Liver (tissue), 9 donors: Measurements from ENCODE around the gene TAB3. TPM values are rescaled to one million over a fixed set of nuclear protein-coding genes. Genes with fewer than 3 reads are reported as not detected.

Experiments used
- DNase-seq: peaks from one replicate; pipeline ENCODE4 v3.0.0-alpha.2; 2017; ENCODE audit warnings: low spot score
- H3K27ac ChIP-seq, 2 donors: one replicate each; pipeline ENCODE4 v1.7.0; 2013; ENCODE audit warnings: inconsistent platforms in 2 of 2, low read length in 2 of 2, control low read depth in 1 of 2, low read depth in 1 of 2, mild to moderate bottlenecking in 1 of 2
- H3K27me3 ChIP-seq, 4 donors: one replicate each; pipeline versions ENCODE4 v1.6.1 to v1.7.0; 2013; ENCODE audit warnings: low read length in 3 of 4, inconsistent platforms in 1 of 4, mild to moderate bottlenecking in 1 of 4, moderate library complexity in 1 of 4; ENCODE audit not compliant: control insufficient read depth in 4 of 4, insufficient read depth in 4 of 4
- H3K36me3 ChIP-seq, 4 donors: one replicate each; pipeline versions ENCODE4 v1.6.1 to v1.7.0; 2013; ENCODE audit warnings: low read length in 3 of 4, mild to moderate bottlenecking in 3 of 4, low read depth in 1 of 4, moderate library complexity in 1 of 4; ENCODE audit not compliant: control insufficient read depth in 4 of 4, insufficient read depth in 3 of 4
- H3K4me1 ChIP-seq, 4 donors: one replicate each; pipeline versions ENCODE4 v1.6.1 to v1.7.0; 2013; ENCODE audit warnings: low read length in 3 of 4, mild to moderate bottlenecking in 3 of 4, moderate library complexity in 1 of 4; ENCODE audit not compliant: control insufficient read depth in 4 of 4, insufficient read depth in 4 of 4
- H3K4me3 ChIP-seq, 3 donors: one replicate each; pipeline versions ENCODE4 v1.6.1 to v1.7.0; 2013; ENCODE audit warnings: low read length in 3 of 3, control low read depth in 1 of 3, low read depth in 1 of 3, mild to moderate bottlenecking in 1 of 3
- H3K9ac ChIP-seq, 2 donors: one replicate each; pipeline ENCODE4 v1.7.0; 2013; ENCODE audit warnings: low read length in 2 of 2, mild to moderate bottlenecking in 2 of 2, moderate library complexity in 2 of 2, control low read depth in 1 of 2, low read depth in 1 of 2
- H3K9me3 ChIP-seq, 4 donors: one replicate each; pipeline versions ENCODE4 v1.6.1 to v1.7.0; 2013; ENCODE audit warnings: low read length in 3 of 4; ENCODE audit not compliant: control insufficient read depth in 4 of 4
- EGR1 ChIP-seq, 2 donors: IDR thresholded peaks; 2 replicates each; pipeline ENCODE4 v1.6.1; 2016 to 2018; ENCODE audit warnings: antibody characterized with exemption in 2 of 2, low read depth in 2 of 2
- FOXA1 ChIP-seq: IDR thresholded peaks from 2 replicates; pipeline ENCODE4 v1.6.1; 2016; ENCODE audit warnings: antibody characterized with exemption
- FOXA2 ChIP-seq: IDR thresholded peaks from 2 replicates; pipeline ENCODE4 v1.6.1; 2016; ENCODE audit warnings: antibody characterized with exemption
- GABPA ChIP-seq, 2 donors: IDR thresholded peaks in 1 of 2; conservative IDR thresholded peaks in 1 of 2; 2 replicates each; pipeline ENCODE4 v1.6.1; 2016; ENCODE audit warnings: antibody characterized with exemption in 2 of 2, mild to moderate bottlenecking in 1 of 2, moderate library complexity in 1 of 2
- HNF4A ChIP-seq, 2 donors: conservative IDR thresholded peaks; 2 replicates each; pipeline ENCODE4 v1.6.1; 2016; ENCODE audit warnings: antibody characterized with exemption in 2 of 2, mild to moderate bottlenecking in 2 of 2
- HNF4G ChIP-seq: IDR thresholded peaks from 2 replicates; pipeline ENCODE4 v1.6.1; 2016; ENCODE audit warnings: antibody characterized with exemption
- JUND ChIP-seq, 2 donors: IDR thresholded peaks; 2 replicates each; pipeline ENCODE4 v1.6.1; 2016; ENCODE audit warnings: antibody characterized with exemption in 2 of 2
- NR2F2 ChIP-seq: IDR thresholded peaks from 2 replicates; pipeline ENCODE4 v1.6.1; 2016; ENCODE audit warnings: antibody characterized with exemption
- RAD21 ChIP-seq, 2 donors: IDR thresholded peaks; 2 replicates each; pipeline ENCODE4 v1.6.1; 2016; ENCODE audit warnings: antibody characterized with exemption in 2 of 2, mild to moderate bottlenecking in 2 of 2
- RXRA ChIP-seq, 2 donors: IDR thresholded peaks; 2 replicates each; pipeline ENCODE4 v1.6.1; 2017 to 2018; ENCODE audit warnings: antibody characterized with exemption in 2 of 2, mild to moderate bottlenecking in 1 of 2
- SP1 ChIP-seq: IDR thresholded peaks from 2 replicates; pipeline ENCODE4 v1.6.1; 2018; ENCODE audit warnings: antibody characterized with exemption, mild to moderate bottlenecking
- TAF1 ChIP-seq: conservative IDR thresholded peaks from 2 replicates; pipeline ENCODE4 v1.6.1; 2016; ENCODE audit warnings: antibody characterized with exemption, mild to moderate bottlenecking
- YY1 ChIP-seq: IDR thresholded peaks from 2 replicates; pipeline ENCODE4 v1.6.1; 2016; ENCODE audit warnings: antibody characterized with exemption, mild to moderate bottlenecking
- WGBS: extraction: QIAGEN DNeasy Blood & Tissue Kit; methylation state at CpG from one replicate; pipeline ENCODE4 v1.1.7; 2013; 5-methylcytosine and 5-hydroxymethylcytosine counted together
- polyA plus RNA-seq, 2 donors: library from polyadenylated mRNA; stranded (reverse) in 1 of 2; unstranded in 1 of 2; fragments of 200-250 nt in 1 of 2; fragments of >200 nt in 1 of 2; fragmentation: Nextera tagmentation in 1 of 2; extraction: Ambion mirVana in 1 of 2; gene quantifications; one replicate each; pipeline versions ENCODE4 v1.2.1 to v1.2.3, GENCODE V29; 2013 to 2015
- total RNA-seq, 2 donors: library from RNA; depleted of rRNA; stranded (reverse); fragments of >200 nt; gene quantifications; one replicate each; pipeline ENCODE4 v1.2.3, GENCODE V29; 2014
- TF ChIP-seq, protein P1 (sequence below): IDR thresholded peaks from 2 replicates; pipeline ENCODE4 v1.6.1; 2016; ENCODE audit warnings: antibody characterized with exemption, mild to moderate bottlenecking
- TF ChIP-seq, protein P2 (sequence below): IDR thresholded peaks from 2 replicates; pipeline ENCODE4 v1.6.1; 2016; ENCODE audit warnings: antibody characterized with exemption
- TF ChIP-seq, protein P3 (sequence below): IDR thresholded peaks from 2 replicates; pipeline ENCODE4 v1.6.1; 2016; ENCODE audit warnings: antibody characterized with exemption
- TF ChIP-seq, protein P4 (sequence below): fragments of 150-350 bp; IDR thresholded peaks from 2 replicates; pipeline ENCODE4 v1.5.1; 2017; ENCODE audit warnings: improper control_type of control experiment, low read depth, low read length; ENCODE audit not compliant: missing input control
- TF ChIP-seq, protein P5 (sequence below): IDR thresholded peaks from 2 replicates; pipeline ENCODE4 v1.6.1; 2016; ENCODE audit warnings: antibody characterized with exemption
- donor health status: healthy.
- donor health status: healthy.
- donor health status: healthy.
- donor health status: healthy.
- donor health status: healthy.

Gene TAB3
- total and polyA plus RNA-seq, 4 donors, result 10.0 to 32.2 (median 17.4) TPM

DNA sequence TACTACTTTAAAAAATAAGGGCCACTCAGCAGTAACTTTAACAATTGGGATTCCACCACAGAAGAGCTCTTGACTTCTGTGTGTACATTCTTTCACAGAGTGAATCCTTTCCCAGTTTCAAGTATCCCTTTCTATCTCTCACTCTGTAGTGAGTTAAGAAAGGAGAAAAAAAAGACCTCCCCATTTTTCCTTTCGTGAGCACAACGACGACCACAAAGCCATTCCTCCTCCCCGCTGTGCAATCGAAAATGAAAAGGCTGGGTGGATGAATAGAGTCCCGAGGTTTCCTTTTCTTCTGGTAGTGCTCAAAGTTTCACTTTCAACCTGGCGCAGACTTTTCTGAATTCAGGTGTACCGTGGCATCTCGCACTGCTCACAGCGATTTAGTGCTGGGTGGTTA, 58.0 kb downstream of the TAB3 start (continued):
- TF ChIP-seq, protein P1, sequence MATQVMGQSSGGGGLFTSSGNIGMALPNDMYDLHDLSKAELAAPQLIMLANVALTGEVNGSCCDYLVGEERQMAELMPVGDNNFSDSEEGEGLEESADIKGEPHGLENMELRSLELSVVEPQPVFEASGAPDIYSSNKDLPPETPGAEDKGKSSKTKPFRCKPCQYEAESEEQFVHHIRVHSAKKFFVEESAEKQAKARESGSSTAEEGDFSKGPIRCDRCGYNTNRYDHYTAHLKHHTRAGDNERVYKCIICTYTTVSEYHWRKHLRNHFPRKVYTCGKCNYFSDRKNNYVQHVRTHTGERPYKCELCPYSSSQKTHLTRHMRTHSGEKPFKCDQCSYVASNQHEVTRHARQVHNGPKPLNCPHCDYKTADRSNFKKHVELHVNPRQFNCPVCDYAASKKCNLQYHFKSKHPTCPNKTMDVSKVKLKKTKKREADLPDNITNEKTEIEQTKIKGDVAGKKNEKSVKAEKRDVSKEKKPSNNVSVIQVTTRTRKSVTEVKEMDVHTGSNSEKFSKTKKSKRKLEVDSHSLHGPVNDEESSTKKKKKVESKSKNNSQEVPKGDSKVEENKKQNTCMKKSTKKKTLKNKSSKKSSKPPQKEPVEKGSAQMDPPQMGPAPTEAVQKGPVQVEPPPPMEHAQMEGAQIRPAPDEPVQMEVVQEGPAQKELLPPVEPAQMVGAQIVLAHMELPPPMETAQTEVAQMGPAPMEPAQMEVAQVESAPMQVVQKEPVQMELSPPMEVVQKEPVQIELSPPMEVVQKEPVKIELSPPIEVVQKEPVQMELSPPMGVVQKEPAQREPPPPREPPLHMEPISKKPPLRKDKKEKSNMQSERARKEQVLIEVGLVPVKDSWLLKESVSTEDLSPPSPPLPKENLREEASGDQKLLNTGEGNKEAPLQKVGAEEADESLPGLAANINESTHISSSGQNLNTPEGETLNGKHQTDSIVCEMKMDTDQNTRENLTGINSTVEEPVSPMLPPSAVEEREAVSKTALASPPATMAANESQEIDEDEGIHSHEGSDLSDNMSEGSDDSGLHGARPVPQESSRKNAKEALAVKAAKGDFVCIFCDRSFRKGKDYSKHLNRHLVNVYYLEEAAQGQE, result no peak
- TF ChIP-seq RAD21 (IDR thresholded peaks at IDR 0.05), result no peak
- no peak for TF ChIP-seq NR2F2
- no peak for TF ChIP-seq HNF4G
- TF ChIP-seq GABPA (IDR thresholded peaks at IDR 0.05 in 1 of 2, conservative IDR thresholded peaks at IDR 0.05 in 1 of 2), result no peak

DNA sequence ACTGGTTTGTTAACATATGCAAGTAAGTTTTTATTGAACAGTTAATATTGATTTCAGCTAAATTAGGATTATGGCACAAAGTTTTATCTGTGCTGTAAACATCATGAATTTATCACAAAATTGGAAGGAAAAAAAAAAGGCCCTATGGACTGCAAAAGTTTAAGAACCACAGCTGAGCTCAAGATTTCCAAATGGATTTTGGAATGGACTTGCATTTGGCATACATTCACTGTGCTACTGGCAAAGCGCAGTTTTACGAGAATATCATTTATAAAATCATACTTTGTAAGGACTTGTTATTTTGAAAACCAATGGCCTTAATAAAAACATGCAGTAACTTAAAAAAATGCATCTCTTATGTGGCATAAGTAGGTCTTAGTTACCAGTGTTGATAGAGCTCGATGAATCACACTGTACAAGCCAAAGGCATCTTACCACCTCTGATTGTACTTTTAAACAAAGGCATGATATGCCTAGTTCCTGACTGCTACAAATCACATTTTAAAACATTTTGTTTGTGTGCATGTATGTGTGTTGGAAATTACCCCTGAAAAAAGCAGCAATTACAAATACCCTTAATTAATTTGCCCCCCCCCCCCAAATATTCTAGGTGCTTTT, 58.6 kb downstream of the TAB3 start:
- H3K9me3 ChIP-seq, result no peaks in the 10 kb centered on the region
- H3K9ac ChIP-seq, result no peak overlapping the region
- no peak for DNase-seq
- H3K27me3 ChIP-seq, result no peaks in the 10 kb centered on the region
- TF ChIP-seq YY1 (no peak), FOXA1 (no peak), JUND (IDR thresholded peaks at IDR 0.05) (no peak), GABPA (IDR thresholded peaks at IDR 0.05 in 1 of 2, conservative IDR thresholded peaks at IDR 0.05 in 1 of 2) (no peak), RXRA (IDR thresholded peaks at IDR 0.05) (no peak), FOXA2 (no peak), EGR1 (IDR thresholded peaks at IDR 0.05; ENCODE audit: low read depth in 2 of 2) (no peak), TAF1 (no peak), SP1 (no peak), HNF4A (conservative IDR thresholded peaks at IDR 0.05) (no peak), NR2F2 (no peak), HNF4G (no peak), RAD21 (IDR thresholded peaks at IDR 0.05) (no peak)
- TF ChIP-seq, protein P2, sequence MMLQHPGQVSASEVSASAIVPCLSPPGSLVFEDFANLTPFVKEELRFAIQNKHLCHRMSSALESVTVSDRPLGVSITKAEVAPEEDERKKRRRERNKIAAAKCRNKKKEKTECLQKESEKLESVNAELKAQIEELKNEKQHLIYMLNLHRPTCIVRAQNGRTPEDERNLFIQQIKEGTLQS, result no peak
- TF ChIP-seq, protein P3, sequence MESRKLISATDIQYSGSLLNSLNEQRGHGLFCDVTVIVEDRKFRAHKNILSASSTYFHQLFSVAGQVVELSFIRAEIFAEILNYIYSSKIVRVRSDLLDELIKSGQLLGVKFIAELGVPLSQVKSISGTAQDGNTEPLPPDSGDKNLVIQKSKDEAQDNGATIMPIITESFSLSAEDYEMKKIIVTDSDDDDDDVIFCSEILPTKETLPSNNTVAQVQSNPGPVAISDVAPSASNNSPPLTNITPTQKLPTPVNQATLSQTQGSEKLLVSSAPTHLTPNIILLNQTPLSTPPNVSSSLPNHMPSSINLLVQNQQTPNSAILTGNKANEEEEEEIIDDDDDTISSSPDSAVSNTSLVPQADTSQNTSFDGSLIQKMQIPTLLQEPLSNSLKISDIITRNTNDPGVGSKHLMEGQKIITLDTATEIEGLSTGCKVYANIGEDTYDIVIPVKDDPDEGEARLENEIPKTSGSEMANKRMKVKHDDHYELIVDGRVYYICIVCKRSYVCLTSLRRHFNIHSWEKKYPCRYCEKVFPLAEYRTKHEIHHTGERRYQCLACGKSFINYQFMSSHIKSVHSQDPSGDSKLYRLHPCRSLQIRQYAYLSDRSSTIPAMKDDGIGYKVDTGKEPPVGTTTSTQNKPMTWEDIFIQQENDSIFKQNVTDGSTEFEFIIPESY, result no peak
- TF ChIP-seq, protein P4, sequence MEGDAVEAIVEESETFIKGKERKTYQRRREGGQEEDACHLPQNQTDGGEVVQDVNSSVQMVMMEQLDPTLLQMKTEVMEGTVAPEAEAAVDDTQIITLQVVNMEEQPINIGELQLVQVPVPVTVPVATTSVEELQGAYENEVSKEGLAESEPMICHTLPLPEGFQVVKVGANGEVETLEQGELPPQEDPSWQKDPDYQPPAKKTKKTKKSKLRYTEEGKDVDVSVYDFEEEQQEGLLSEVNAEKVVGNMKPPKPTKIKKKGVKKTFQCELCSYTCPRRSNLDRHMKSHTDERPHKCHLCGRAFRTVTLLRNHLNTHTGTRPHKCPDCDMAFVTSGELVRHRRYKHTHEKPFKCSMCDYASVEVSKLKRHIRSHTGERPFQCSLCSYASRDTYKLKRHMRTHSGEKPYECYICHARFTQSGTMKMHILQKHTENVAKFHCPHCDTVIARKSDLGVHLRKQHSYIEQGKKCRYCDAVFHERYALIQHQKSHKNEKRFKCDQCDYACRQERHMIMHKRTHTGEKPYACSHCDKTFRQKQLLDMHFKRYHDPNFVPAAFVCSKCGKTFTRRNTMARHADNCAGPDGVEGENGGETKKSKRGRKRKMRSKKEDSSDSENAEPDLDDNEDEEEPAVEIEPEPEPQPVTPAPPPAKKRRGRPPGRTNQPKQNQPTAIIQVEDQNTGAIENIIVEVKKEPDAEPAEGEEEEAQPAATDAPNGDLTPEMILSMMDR, result no peak
- TF ChIP-seq, protein P5, sequence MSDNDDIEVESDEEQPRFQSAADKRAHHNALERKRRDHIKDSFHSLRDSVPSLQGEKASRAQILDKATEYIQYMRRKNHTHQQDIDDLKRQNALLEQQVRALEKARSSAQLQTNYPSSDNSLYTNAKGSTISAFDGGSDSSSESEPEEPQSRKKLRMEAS, result no peak
- TF ChIP-seq, protein P1, result no peak
- peaks cover 0 to 6% (median 0%) of the 10 kb centered on the region in 4 donors for H3K36me3 ChIP-seq
- H3K27ac ChIP-seq, result no peak overlapping the region
- peaks cover 0 to 3% (median 1%) of the 10 kb centered on the region in 4 donors for H3K4me1 ChIP-seq
- 96% methylated on average over 3 of the region's 3 CpGs for WGBS
- no peak overlapping the region for H3K4me3 ChIP-seq
